Esophagus squamous epithelium (tissue), 4 donors: Measurements from ENCODE around the gene PNPLA2.

Experiments used
- POLR2A ChIP-seq, 4 donors: fragments of 450-650 bp; IDR thresholded peaks; one replicate each; pipeline ENCODE4 v1.6.1; 2017; ENCODE audit warnings: antibody characterized with exemption in 4 of 4, mild to moderate bottlenecking in 4 of 4, moderate library complexity in 3 of 4
- TF ChIP-seq, protein P1 (sequence below), 6 experiments: fragments of 450-650 bp in 4 of 6; fragments of 200-600 bp in 2 of 6; sonication (generic) in 2 of 6; IDR thresholded peaks; one replicate each; pipeline ENCODE4 v1.5.1; 2016 to 2019; ENCODE audit warnings: antibody characterized with exemption in 6 of 6, mild to moderate bottlenecking in 4 of 6, moderate library complexity in 4 of 6

DNA sequence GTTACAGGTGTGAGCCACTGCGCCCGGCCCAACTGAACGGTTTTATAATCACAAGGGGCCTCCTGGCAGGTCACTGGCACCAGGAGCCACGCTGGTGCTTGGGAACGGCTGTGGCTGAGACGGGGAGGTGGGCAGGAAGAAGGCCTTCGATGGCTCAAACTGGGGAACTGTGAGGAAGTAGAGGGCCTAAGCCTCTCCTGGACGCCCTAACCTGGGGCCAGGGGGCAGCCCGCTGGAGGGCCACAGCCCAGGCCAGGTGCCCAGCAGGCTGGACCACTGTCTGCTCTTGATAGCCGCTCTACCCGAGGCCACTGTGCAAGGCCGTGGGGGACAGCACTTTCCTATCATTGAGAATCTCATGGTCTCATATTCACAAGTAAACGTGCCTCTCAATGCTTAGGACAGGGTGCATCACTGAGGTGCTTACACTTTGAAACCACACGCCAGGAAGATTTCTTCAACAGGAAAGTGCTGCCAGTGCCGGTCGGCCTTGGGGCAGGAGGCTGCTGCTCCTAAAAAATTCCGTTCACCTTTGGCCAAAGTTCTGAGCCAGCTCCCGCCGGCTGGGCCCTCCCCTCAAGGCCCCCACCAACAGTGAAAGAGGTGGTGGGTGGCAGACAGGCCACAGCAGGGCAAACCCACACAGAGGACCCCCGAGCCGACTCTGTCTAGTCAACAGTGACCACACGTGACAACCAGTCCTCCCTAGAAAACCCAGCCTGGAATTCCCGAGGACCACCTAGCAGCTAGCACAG lies 48.6 kb upstream of the PNPLA2 start:
- TF ChIP-seq, protein P1, sequence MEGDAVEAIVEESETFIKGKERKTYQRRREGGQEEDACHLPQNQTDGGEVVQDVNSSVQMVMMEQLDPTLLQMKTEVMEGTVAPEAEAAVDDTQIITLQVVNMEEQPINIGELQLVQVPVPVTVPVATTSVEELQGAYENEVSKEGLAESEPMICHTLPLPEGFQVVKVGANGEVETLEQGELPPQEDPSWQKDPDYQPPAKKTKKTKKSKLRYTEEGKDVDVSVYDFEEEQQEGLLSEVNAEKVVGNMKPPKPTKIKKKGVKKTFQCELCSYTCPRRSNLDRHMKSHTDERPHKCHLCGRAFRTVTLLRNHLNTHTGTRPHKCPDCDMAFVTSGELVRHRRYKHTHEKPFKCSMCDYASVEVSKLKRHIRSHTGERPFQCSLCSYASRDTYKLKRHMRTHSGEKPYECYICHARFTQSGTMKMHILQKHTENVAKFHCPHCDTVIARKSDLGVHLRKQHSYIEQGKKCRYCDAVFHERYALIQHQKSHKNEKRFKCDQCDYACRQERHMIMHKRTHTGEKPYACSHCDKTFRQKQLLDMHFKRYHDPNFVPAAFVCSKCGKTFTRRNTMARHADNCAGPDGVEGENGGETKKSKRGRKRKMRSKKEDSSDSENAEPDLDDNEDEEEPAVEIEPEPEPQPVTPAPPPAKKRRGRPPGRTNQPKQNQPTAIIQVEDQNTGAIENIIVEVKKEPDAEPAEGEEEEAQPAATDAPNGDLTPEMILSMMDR (IDR thresholded peaks at IDR 0.05) = no peak
- TF ChIP-seq POLR2A (IDR thresholded peaks at IDR 0.05) = no peak
